GM12878 (cell line): ENCODE measurements around the gene PNPO. TPM values are rescaled to one million over a fixed set of nuclear protein-coding genes. Genes with fewer than 3 reads are reported as not detected.

Experiments used
- ATAC-seq: fragments of 200-7000 bp; cut with Tn5 transposase; 3 replicates; pipeline ENCODE4 v1.9.1; 2020; ENCODE audit warnings: mild to moderate bottlenecking, moderate library complexity
- BruUV-seq: library from RNA; stranded (reverse); fragments of 400-500 nt; replicated peaks from 2 replicates; lab custom pipeline; 2021; lab: Mats Ljungman, UMichigan
- CTCF ChIA-PET: fragments of 300-600 bp; sonication (Branson Sonifier 250); formaldehyde crosslinking; extraction: SDS; loops from one replicate; lab custom pipeline; 2021; ENCODE audit warnings: inconsistent platforms; lab: Yijun Ruan, JAX
- POLR2A ChIA-PET: fragments of 350-600 bp; formaldehyde crosslinking; extraction: SDS; loops from one replicate; lab custom pipeline; 2021; ENCODE audit warnings: inconsistent platforms; lab: Charles Lee
- RAD21 ChIA-PET: fragments of 300-600 bp; sonication (Branson Sonifier 250); formaldehyde crosslinking; loops from one replicate; lab custom pipeline; 2023; ENCODE audit warnings: antibody characterized with exemption; ENCODE audit not compliant: unreplicated experiment; lab: Charles Lee
- SMC1A ChIA-PET: fragments of 300-600 bp; sonication (Branson Sonifier 250); formaldehyde crosslinking; loops from one replicate; lab custom pipeline; 2023; ENCODE audit not compliant: unreplicated experiment, uncharacterized antibody; lab: Charles Lee
- DNase-seq: peaks from one replicate; pipeline ENCODE4 v3.0.0-alpha.2; 2011; ENCODE audit warnings: low read depth, low spot score
- FAIRE-seq: peaks from 3 replicates; lab custom pipeline; 2011; peaks lifted over from hg19 to GRCh38; lab: Jason Lieb, UNC
- H2AFZ ChIP-seq: 2 replicates; pipeline ENCODE4 v1.6.0; 2011; ENCODE audit warnings: low read depth, low read length, control low read depth; ENCODE audit not compliant: control insufficient read depth
- H3K27ac ChIP-seq: 2 replicates; pipeline ENCODE4 v1.5.1; 2011; ENCODE audit warnings: control low read depth; ENCODE audit not compliant: control insufficient read depth, insufficient read depth
- H3K27me3 ChIP-seq, 2 experiments: replicated peaks in 1 of 2; 2 replicates each; pipeline versions ENCODE4 v1.6.0 to v1.6.1; 2011; ENCODE audit warnings: low read length in 1 of 2; ENCODE audit not compliant: control insufficient read depth in 2 of 2, insufficient read depth in 2 of 2
- H3K36me3 ChIP-seq, 2 experiments: 2 replicates each; pipeline ENCODE4 v1.5.1; 2011; ENCODE audit warnings: low read length in 1 of 2; ENCODE audit not compliant: control insufficient read depth in 2 of 2, insufficient read depth in 2 of 2
- H3K4me1 ChIP-seq: 2 replicates; pipeline ENCODE4 v1.6.1; 2011; ENCODE audit warnings: mild to moderate bottlenecking, low read length, moderate library complexity, mixed read lengths; ENCODE audit not compliant: control insufficient read depth, insufficient read depth
- H3K4me2 ChIP-seq: 2 replicates; pipeline ENCODE4 v1.6.0; 2011; ENCODE audit warnings: control low read depth; ENCODE audit not compliant: control insufficient read depth, insufficient read depth
- H3K4me3 ChIP-seq: fragments of 200-600 bp; sonication (generic); 2 replicates; pipeline ENCODE4 v1.5.1; 2016
- H3K79me2 ChIP-seq: 2 replicates; pipeline ENCODE4 v1.6.0; 2011; ENCODE audit warnings: low read length; ENCODE audit not compliant: control insufficient read depth, insufficient read depth
- H3K9ac ChIP-seq: 2 replicates; pipeline ENCODE4 v1.8.0; 2011; ENCODE audit warnings: low read length, control low read depth, mixed read lengths; ENCODE audit not compliant: control insufficient read depth, insufficient read depth
- H3K9me3 ChIP-seq: replicated peaks from 3 replicates; pipeline ENCODE4 v1.5.1; 2011; ENCODE audit warnings: mild to moderate bottlenecking, low read length; ENCODE audit not compliant: control insufficient read depth, insufficient read depth
- H4K20me1 ChIP-seq: 2 replicates; pipeline ENCODE4 v1.6.0; 2011; ENCODE audit not compliant: control insufficient read depth, insufficient read depth
- ASH2L ChIP-seq: fragments of 300-600, 200-600 bp; sonication (generic); IDR thresholded peaks from 2 replicates; pipeline ENCODE4 v1.6.1; 2017; ENCODE audit warnings: low read depth, mild to moderate bottlenecking, borderline replicate concordance
- BCL11A ChIP-seq: IDR thresholded peaks from 2 replicates; pipeline ENCODE4 v1.6.1; 2011; ENCODE audit warnings: low read depth, low read length
- EP300 ChIP-seq, 2 experiments: fragments of 150-350 bp in 1 of 2; IDR thresholded peaks; 2 replicates each; pipeline ENCODE4 v1.6.1; 2011 to 2012; ENCODE audit warnings: low read depth in 2 of 2, low read length in 2 of 2, borderline replicate concordance in 1 of 2, improper control_type of control experiment in 1 of 2, inconsistent platforms in 1 of 2; ENCODE audit not compliant: control insufficient read depth in 1 of 2
- KDM1A ChIP-seq: fragments of 200-600 bp; sonication (generic); IDR thresholded peaks from 2 replicates; pipeline ENCODE4 v1.6.1; 2016; ENCODE audit warnings: borderline replicate concordance
- MEF2B ChIP-seq: fragments of 450-650 bp; IDR thresholded peaks from 2 replicates; pipeline ENCODE4 v1.6.1; 2018; ENCODE audit warnings: mild to moderate bottlenecking, moderate library complexity; ENCODE audit not compliant: partially characterized antibody, poor library complexity, severe bottlenecking
- MTA2 ChIP-seq: fragments of 450-650 bp; IDR thresholded peaks from 2 replicates; pipeline ENCODE4 v1.6.1; 2016; ENCODE audit warnings: low read depth, mild to moderate bottlenecking, moderate library complexity
- MXI1 ChIP-seq: fragments of 150-350 bp; IDR thresholded peaks from 2 replicates; pipeline ENCODE4 v1.6.1; 2011; ENCODE audit warnings: low read depth, mild to moderate bottlenecking, inconsistent platforms, low read length, improper control_type of control experiment
- NR2F1 ChIP-seq: fragments of 450-650 bp; conservative IDR thresholded peaks from 2 replicates; pipeline ENCODE4 v1.6.1; 2017; ENCODE audit warnings: mild to moderate bottlenecking
- NRF1 ChIP-seq: conservative IDR thresholded peaks from 2 replicates; pipeline ENCODE4 v1.6.1; 2011; ENCODE audit warnings: mild to moderate bottlenecking, low read depth, low read length, improper control_type of control experiment
- PAX5 ChIP-seq: IDR thresholded peaks from 2 replicates; pipeline ENCODE4 v1.6.1; 2011; ENCODE audit warnings: low read depth, low read length, borderline replicate concordance
- RB1 ChIP-seq: fragments of 450-650 bp; formaldehyde crosslinking; IDR thresholded peaks from 2 replicates; pipeline ENCODE4 v1.6.1; 2017; ENCODE audit warnings: mild to moderate bottlenecking, borderline replicate concordance
- TCF7 ChIP-seq: IDR thresholded peaks from 2 replicates; pipeline ENCODE4 v1.6.1; 2014; ENCODE audit warnings: antibody characterized with exemption, borderline replicate concordance
- WGBS: methylation state at CpG from one replicate; pipeline ENCODE4 v1.1.6; 2016; ENCODE audit warnings: low lambda C conversion rate; ENCODE audit not compliant: insufficient replicate concordance, insufficient coverage; ENCODE audit errors: missing lambda C conversion rate; 5-methylcytosine and 5-hydroxymethylcytosine counted together
- in situ Hi-C: fragments of 300-500 bp; cut with MboI; formaldehyde crosslinking; loops from 9 replicates; pipeline ENCODE4 v1.14.3; 2018; ENCODE audit warnings: mixed read lengths
- intact Hi-C: fragments of 100-400 bp; cut with micrococcal nuclease; formaldehyde crosslinking; loops from one replicate; pipeline ENCODE4 v1.14.2; 2022; ENCODE audit not compliant: unreplicated experiment
- polyA plus RNA-seq, 11 experiments: library from polyadenylated mRNA; depleted of rRNA in 4 of 11; unstranded in 6 of 11; stranded (reverse) in 5 of 11; fragments of >200 nt; fragmentation: Nextera tagmentation in 4 of 11; fragmentation: Illumina TruSeq in 1 of 11; extraction: Ambion mirVana in 4 of 11; extraction: Trizol in 1 of 11; gene quantifications; 1 replicate in 1 of 11; 2 replicates in 10 of 11; pipeline versions ENCODE4 v1.2.1 to v1.2.3, GENCODE V29; 2011 to 2016; ENCODE audit warnings: inconsistent platforms in 2 of 11, missing spikeins in 2 of 11, low read depth in 1 of 11
- total RNA-seq, 4 experiments: library from RNA; depleted of rRNA in 3 of 4; stranded (reverse); fragments of >200 nt in 3 of 4; fragmentation: Illumina TruSeq in 1 of 4; extraction: Trizol in 1 of 4; gene quantifications; 2 replicates each; pipeline versions ENCODE4 v1.2.1 to v1.2.3, GENCODE V29; 2013 to 2021
- TF ChIP-seq, protein P1 (sequence below): IDR thresholded peaks from 2 replicates; pipeline ENCODE4 v1.6.1; 2012; ENCODE audit warnings: mild to moderate bottlenecking, low read depth, low read length

The PNPO gene
- total and polyA plus RNA-seq, 10 of the 15 experiments (the other 5 are each of a cell fraction or from before 2014, with no cell fraction given) = 13.9 to 52.6 (median 37.3) TPM

DNA sequence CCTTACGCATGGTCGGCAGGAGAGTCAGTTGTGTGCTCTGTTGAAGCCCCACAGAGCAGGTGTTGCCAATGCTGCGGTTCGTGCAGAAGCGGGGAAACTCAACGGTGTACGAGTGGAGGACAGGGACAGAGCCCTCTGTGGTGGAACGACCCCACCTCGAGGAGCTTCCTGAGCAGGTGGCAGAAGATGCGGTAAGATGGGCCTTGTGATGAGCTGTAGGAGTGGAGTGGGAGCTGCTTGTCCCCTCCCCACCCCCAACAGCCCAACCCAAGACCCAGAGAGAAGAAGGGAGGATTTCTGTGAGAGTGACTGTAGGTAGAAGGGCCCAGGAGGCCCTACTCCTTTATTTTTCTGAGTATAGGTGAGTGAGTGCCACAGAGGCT is 34.4 kb downstream of the PNPO start:
- no peak overlapping the region for H3K4me2 ChIP-seq
- ChIA-PET RAD21 (interaction anchor here (1.0 to 4.5 kb wide), 4 partner anchors 25 to 44 kb away, joined by 3 to 30 read pairs (median 12); no protein-coding TSS in a partner anchor), CTCF (interaction anchor here (1.0 to 14.3 kb wide), 9 partner anchors 7 to 133 kb away, joined by 3 to 463 read pairs (median 4); partner anchors contain the start of genes NFE2L1 and PNPO), POLR2A (interaction anchor here (1.1 to 2.0 kb wide), 2 partner anchors 28 to 42 kb away, joined by 3 to 10 read pairs; no protein-coding TSS in a partner anchor), SMC1A (interaction anchor here (0.7 to 17.2 kb wide), 7 partner anchors 27 to 133 kb away, joined by 3 to 332 read pairs (median 4); no protein-coding TSS in a partner anchor)
- in situ Hi-C loops = no loop called here
- H3K9me3 ChIP-seq = no peaks in the 10 kb centered on the region
- no TSS peak for BruUV-seq
- H3K79me2 ChIP-seq = peaks cover 20% of the 10 kb centered on the region
- 91% methylated on average over 10 of the region's 10 CpGs for WGBS
- H3K27ac ChIP-seq = no peak overlapping the region
- no peak for DNase-seq
- no peak for FAIRE-seq
- intact Hi-C loops = no loop called here
- H3K4me1 ChIP-seq = peaks cover 9% of the 10 kb centered on the region
- H3K4me3 ChIP-seq = no peak overlapping the region
- H3K36me3 ChIP-seq = peaks cover 20 to 39% of the 10 kb centered on the region in 2 experiments
- no peaks in the 10 kb centered on the region for H3K27me3 ChIP-seq
- no peak overlapping the region for H3K9ac ChIP-seq
- no peak overlapping the region for H2AFZ ChIP-seq
- no peak for ATAC-seq
- TF ChIP-seq RB1 (no peak), TCF7 (no peak), PAX5 (no peak), NR2F1 (no peak), MEF2B (no peak), KDM1A (no peak), ASH2L (no peak), NRF1 (no peak), BCL11A (no peak), MXI1 (no peak), MTA2 (no peak), EP300 (IDR thresholded peaks at IDR 0.05; ENCODE audit: borderline replicate concordance in 1 of 2, control insufficient read depth in 1 of 2, low read depth in 2 of 2, low read length in 2 of 2) (no peak)
- TF ChIP-seq, protein P1, sequence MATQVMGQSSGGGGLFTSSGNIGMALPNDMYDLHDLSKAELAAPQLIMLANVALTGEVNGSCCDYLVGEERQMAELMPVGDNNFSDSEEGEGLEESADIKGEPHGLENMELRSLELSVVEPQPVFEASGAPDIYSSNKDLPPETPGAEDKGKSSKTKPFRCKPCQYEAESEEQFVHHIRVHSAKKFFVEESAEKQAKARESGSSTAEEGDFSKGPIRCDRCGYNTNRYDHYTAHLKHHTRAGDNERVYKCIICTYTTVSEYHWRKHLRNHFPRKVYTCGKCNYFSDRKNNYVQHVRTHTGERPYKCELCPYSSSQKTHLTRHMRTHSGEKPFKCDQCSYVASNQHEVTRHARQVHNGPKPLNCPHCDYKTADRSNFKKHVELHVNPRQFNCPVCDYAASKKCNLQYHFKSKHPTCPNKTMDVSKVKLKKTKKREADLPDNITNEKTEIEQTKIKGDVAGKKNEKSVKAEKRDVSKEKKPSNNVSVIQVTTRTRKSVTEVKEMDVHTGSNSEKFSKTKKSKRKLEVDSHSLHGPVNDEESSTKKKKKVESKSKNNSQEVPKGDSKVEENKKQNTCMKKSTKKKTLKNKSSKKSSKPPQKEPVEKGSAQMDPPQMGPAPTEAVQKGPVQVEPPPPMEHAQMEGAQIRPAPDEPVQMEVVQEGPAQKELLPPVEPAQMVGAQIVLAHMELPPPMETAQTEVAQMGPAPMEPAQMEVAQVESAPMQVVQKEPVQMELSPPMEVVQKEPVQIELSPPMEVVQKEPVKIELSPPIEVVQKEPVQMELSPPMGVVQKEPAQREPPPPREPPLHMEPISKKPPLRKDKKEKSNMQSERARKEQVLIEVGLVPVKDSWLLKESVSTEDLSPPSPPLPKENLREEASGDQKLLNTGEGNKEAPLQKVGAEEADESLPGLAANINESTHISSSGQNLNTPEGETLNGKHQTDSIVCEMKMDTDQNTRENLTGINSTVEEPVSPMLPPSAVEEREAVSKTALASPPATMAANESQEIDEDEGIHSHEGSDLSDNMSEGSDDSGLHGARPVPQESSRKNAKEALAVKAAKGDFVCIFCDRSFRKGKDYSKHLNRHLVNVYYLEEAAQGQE = no peak
- TF ChIP-seq, all 136 proteins: peak for 0
- H4K20me1 ChIP-seq = no peaks in the 10 kb centered on the region
